ENCODE data around the gene BAHCC1.

DNA sequence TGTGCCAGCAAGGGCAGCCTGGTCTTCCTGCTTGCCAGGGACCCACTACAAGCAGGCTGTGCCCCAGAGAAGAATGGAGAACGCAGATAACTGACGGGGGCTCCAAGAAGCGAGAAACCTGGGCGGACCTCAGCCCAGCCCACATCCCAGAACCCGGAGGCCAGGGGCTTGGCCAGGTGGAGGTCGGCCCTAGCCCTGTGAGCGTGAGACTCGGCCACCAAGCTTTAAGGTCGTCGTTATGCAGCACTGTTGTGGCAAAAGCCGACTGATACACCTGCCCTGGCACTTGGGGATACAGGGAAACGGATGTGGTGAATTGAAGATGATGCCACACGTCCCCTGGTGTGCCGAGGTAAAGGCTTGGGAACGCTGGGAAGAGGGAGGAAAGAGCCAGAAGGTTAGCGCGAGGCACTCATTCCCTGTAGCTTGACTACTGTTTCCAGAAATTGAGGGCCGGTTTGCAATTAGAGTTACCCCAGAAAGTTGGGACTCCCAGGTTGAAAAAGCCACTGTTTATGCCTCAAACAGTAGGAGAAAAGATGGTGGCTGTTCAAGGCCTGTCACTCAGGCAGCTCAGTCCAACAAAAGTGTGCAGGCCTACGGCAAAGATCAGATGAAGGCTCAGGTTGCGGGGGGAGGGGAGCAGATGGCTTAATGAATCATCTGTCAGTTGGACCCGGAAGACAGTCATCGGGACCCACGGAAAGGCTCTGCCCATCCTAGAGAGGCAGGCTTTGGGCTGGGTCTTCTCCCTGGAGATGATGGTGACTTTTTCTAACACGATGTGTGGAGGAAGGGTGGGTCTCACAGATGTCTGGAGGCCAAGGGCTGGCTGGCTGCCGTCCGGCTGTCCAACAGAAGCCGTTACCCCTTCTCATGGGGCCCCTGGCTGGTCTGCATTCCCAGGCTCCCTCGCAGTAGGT lies 45.6 kb upstream of the BAHCC1 start:
- TF ChIP-seq, protein P1, sequence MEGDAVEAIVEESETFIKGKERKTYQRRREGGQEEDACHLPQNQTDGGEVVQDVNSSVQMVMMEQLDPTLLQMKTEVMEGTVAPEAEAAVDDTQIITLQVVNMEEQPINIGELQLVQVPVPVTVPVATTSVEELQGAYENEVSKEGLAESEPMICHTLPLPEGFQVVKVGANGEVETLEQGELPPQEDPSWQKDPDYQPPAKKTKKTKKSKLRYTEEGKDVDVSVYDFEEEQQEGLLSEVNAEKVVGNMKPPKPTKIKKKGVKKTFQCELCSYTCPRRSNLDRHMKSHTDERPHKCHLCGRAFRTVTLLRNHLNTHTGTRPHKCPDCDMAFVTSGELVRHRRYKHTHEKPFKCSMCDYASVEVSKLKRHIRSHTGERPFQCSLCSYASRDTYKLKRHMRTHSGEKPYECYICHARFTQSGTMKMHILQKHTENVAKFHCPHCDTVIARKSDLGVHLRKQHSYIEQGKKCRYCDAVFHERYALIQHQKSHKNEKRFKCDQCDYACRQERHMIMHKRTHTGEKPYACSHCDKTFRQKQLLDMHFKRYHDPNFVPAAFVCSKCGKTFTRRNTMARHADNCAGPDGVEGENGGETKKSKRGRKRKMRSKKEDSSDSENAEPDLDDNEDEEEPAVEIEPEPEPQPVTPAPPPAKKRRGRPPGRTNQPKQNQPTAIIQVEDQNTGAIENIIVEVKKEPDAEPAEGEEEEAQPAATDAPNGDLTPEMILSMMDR (IDR thresholded peaks at IDR 0.05) = no peak
- TF ChIP-seq POLR2AphosphoS5 (IDR thresholded peaks at IDR 0.05) (no peak), POLR2A (IDR thresholded peaks at IDR 0.05) (no peak)
